Bronchial epithelial cell (primary cell): ENCODE results near the gene KRTAP9-6. TPM values are rescaled to one million over a fixed set of nuclear protein-coding genes. Genes with fewer than 3 reads are reported as not detected.
"Not testable (repeated sequence)": the region's sequence is repeated elsewhere in the genome, so short reads cannot be mapped to it uniquely, and the experiment has no call there.

Experiments
- DNase-seq: peaks from one replicate; pipeline ENCODE4 v3.0.0-alpha.2; 2010; ENCODE audit warnings: low read depth
- FAIRE-seq: peaks from 2 replicates; lab custom pipeline; 2011; peaks lifted over from hg19 to GRCh38; lab: Jason Lieb, UNC
- H3K27me3 ChIP-seq: 2 replicates; pipeline ENCODE4 v1.5.1; 2011; ENCODE audit warnings: low read length; ENCODE audit not compliant: control insufficient read depth, insufficient read depth
- H3K36me3 ChIP-seq: 2 replicates; pipeline ENCODE4 v1.5.1; 2011; ENCODE audit warnings: low read length; ENCODE audit not compliant: control insufficient read depth, insufficient read depth
- H3K4me3 ChIP-seq: 2 replicates; pipeline ENCODE4 v1.5.1; 2011; ENCODE audit warnings: mild to moderate bottlenecking, low read depth, low read length, control low read depth
- CTCF ChIP-seq: IDR thresholded peaks from 2 replicates; pipeline ENCODE4 v1.5.1; 2011; ENCODE audit warnings: mild to moderate bottlenecking, moderate library complexity, low read length, control low read depth, inconsistent platforms; ENCODE audit not compliant: insufficient read depth, severe bottlenecking
- total RNA-seq: library from RNA; depleted of rRNA; stranded (reverse); fragments of >200 nt; gene quantifications from 2 replicates; pipeline ENCODE4 v1.2.1, GENCODE V29; 2014

Gene KRTAP9-6
- total RNA-seq, 1 donor from 2014 or later: not detected

GRCh38 chr17:41271858-41272257 is 6.7 kb downstream of the KRTAP9-6 start:
- no peak for FAIRE-seq
- Histone ChIP-seq H3K36me3 (no peaks in the 10 kb centered on the region), H3K27me3 (no peaks in the 10 kb centered on the region), H3K4me3 (no peak overlapping the region)
- DNase-seq: no peak
- TF ChIP-seq CTCF: no peak

GRCh38 chr17:41275648-41276190 is 10.5 kb downstream of the KRTAP9-6 start, which contains the start of gene KRTAP9-7:
Gene KRTAP9-7 (plus strand): TSS chr17:41275698. CDS start chr17:41275698, 0 bp downstream.
- not testable (repeated sequence) for H3K27me3 ChIP-seq, DNase-seq, H3K36me3 ChIP-seq, H3K4me3 ChIP-seq, FAIRE-seq

- TF ChIP-seq CTCF: no peak
- Histone ChIP-seq H3K27me3 (no peaks in the 10 kb centered on the region), H3K4me3 (no peak overlapping the region), H3K36me3 (no peaks in the 10 kb centered on the region)
- DNase-seq (no peak), FAIRE-seq (peak; percentile 13)
Measured at GRCh38 chr17:41278176-41278955, 13.2 kb downstream of the KRTAP9-6 start.

- Histone ChIP-seq H3K4me3 (no peak overlapping the region), H3K36me3 (no peaks in the 10 kb centered on the region), H3K27me3 (no peaks in the 10 kb centered on the region)
- DNase-seq (no peak), FAIRE-seq (no peak)
- TF ChIP-seq CTCF: no peak
Measured at GRCh38 chr17:41284043-41284442, 18.9 kb downstream of the KRTAP9-6 start.

- TF ChIP-seq CTCF: no peak
Measured at GRCh38 chr17:41284546-41284945, 19.4 kb downstream of the KRTAP9-6 start.

GRCh38 chr17:41287050-41287449 is 21.9 kb downstream of the KRTAP9-6 start:
- Histone ChIP-seq H3K4me3 (no peak overlapping the region), H3K27me3 (no peaks in the 10 kb centered on the region), H3K36me3 (no peaks in the 10 kb centered on the region)
- DNase-seq: no peak
- no peak for FAIRE-seq
- no peak for TF ChIP-seq CTCF

More at GRCh38 chr17:41284546-41284945, 19.4 kb downstream of the KRTAP9-6 start:
- no peak overlapping the region for H3K4me3 ChIP-seq
- peak; percentile 28 for DNase-seq
- FAIRE-seq: no peak
- H3K27me3 ChIP-seq: no peaks in the 10 kb centered on the region
- no peaks in the 10 kb centered on the region for H3K36me3 ChIP-seq
